Limb (tissue), 2 donors: ENCODE results near the gene CCDC86.
A peak's percentile ranks its signal among the peaks of the same experiment; 100 is the strongest.

Source experiments
- DNase-seq, 2 donors: peaks; one replicate each; pipeline ENCODE4 v3.0.0-alpha.2; 2016; ENCODE audit errors: extremely low spot score in 2 of 2

CCDC86 gene

DNA sequence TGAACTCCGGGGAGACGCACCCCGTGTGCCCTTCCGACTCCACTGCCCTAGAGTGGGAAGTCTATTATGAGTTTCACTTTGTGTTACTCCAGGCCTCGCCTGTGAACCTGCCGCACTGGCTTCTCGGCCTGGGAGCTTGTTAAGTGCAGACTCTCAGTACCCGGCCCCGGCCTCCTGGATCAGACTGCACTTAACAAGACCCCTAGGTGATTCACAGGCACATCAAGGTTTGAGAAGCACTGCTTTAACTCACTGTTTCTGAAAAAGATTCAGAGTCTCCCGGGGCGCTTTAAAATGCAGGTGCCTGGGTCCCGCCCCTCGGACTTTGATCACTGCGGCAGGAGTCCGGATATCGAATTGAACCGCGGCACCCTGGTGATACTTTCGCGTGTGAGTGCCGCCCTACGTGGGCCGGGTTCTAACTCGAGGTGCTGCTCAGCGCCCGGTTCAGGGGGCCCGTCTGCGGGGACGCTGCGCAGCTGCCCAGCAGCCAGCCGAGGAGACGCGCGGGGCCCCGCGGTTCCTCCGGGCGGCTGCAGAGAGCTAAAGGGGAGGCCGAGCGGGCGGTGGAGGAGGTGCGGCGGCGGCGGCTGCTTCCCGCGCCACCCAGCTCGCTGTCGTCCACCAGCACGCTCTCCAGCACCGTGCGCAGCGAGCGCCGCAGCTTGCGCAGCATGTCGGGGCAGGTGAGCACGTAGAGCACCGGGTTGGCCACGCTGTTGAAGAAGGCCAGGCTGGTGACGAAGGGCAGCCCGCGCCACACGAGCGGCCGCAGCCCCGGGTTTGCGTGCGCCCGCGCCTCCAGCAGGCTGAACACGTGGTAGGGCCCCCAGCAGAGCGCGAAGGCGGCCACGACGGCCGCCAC lies 10.4 kb downstream of the CCDC86 start:
- DNase-seq, result peak in 1 of 2 donors; percentile 51

DNA sequence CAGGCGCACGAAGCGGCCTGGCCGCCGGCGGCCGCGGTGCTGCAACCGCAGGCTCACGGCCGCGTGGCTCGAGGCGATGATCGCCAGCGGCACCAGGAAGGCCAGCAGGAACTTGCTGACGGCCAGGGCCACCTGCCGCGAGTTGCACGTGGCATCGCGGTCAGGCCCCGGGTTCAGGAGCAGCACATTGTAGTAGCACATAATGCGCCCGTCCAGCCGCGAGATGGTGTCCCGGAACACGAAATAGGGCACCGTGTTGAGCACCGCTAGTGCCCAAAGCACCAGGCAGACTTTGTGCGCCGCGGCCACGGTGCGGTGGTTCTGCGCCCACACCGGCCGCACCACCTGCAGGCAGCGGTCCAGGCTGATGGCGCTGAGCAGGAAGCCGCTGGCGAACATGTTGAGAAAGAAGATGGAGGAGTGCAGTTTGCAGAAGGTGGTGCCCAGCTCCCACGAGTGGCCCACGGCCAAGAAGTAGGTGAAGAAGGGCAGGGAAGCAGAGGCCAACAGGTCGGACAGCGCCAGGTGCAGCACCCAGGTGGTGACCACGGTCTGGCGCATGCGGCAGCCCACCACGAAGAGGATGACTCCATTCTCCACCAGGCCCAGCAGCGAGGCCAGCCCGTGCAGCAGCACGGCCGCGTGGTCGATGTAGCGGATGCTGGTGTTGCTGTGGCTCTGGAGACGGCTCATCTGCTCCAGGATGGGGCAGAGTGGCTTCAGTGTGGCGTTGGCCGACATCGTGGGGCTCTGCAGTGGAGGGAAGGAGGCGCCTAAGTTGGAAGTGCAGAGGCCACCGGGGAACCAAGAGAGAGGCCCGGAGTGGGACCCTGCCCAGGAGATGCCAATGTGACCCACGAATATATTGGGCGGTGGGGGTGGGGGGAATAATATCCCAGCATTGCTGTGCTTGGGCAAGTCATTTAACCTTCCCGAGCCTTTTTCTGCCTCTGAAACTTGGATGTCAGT lies 11.4 kb downstream of the CCDC86 start:
- no peak for DNase-seq

DNA sequence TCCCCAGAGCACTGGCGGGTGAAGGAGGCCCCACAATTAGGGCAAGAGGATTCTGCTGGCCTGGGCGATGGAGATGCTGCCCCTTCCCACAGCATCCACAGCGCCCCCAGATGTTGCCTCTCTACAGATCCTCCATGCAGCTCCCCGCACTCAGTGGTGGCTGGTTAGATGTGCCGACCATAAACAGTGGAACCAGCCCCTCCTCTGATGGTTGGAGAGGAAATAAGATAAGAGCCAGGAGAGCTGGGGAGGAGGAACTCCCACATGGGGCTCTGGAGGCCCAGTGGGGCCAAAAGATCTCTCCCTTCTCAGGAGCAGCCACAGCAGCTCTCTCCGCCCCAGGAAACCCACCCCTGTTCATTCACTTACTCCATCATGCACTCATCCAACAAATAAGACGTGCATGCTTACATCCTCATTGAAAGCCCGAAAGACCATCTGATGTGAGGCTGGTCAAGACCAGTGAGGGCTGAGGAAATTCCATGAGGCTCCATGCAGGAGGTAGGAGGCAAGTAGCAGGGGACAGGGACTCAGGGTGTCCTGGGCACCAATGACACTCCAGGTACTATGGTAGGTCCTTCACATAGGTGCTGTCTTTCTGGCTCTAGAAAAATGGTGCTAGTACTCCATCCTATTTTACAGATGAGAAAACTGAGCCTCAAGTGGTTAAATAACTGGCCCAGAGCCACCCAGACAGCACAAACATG lies 12.4 kb downstream of the CCDC86 start:
- no peak for DNase-seq

DNA sequence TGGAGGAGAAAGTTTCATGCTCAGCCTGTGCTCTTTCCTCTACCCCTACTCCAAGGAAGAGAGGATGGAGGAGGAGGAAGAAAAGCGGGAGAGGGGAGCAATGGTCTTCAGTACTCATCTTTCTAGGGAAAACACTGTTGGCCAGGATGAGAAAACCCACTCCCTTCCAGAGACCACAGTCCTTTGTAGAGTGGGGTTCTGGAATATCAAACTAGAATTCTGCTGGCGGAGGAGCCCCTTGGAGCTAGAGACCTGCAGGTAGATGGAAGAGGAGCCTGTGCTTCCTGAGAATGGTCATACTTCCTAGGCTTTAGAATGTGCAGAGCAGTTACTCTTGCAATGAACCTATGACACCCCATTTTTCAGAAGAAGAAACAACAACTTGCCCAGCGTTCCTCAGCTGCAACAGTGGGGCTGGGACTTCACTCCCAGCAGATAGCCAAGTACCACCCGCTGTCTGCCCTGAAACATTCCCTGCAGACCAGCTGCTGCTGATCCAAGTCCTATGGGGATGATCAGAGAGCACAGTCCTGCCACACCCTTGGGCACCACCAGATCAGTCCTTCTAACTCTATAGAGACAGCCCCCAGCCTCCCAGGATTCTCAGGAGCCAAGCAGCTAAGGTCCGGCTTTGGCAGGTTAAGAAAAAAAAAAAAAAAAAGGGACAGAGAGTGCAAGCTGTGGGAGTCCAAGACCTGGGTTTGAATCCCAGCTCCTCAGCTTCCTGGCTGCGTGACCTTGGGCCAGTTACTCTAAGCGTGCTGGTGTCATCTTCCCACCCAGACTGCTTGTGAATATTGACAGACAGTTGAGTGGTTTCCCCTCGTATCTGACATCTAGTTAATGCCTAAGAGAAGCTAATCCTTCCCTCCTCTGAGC lies 13.2 kb downstream of the CCDC86 start:
- DNase-seq, result no peak

DNA sequence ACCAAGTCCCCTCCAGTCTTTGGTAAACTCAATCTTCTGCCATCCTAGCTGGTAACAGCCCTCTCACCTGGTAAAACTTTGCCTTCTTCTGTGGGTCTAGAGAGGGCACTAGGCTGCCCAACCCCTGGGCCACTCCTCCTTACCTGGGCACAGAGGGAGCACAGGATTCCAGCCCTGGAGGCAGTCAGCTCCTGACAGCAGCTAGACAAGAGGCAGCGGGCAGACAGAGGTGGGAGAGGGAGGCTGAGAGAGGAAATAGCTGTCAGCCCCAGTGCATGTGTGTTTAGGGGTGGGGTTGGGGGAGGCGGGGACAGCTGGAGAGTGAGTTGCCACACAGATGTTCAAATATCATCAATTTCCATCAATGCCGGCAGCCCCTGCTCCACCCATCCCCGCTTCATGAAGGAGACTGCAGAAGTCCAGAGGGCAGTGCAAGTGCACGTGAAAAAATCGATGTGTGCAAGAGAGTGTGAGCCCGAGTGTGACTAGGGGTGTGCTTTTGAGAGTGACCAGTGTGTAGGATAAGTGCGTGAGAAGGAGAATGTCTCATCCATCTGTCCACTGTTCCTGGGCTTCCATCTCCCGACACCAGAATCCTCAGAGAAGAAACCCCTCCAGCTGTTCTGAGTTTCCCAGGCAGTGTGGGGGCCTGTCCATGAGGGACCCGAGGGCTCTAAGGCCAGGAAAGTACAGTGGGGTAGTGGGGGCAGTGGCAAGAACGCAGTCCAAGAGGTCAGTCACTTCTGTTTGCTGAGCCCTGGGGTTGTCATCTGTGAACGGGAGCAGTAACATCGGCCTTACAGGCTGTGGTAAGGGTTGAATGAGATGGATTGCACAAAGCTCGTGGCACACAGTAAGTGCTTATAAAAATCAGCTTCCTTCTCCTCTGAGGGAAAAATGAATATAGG lies 14.1 kb downstream of the CCDC86 start, which contains the start of gene PTGDR2:
Gene PTGDR2 (minus strand): TSS at position 225 of the 908 bp plus-strand sequence. CDS start 2,228 bp downstream, outside the sequence.
- no peak for DNase-seq

DNA sequence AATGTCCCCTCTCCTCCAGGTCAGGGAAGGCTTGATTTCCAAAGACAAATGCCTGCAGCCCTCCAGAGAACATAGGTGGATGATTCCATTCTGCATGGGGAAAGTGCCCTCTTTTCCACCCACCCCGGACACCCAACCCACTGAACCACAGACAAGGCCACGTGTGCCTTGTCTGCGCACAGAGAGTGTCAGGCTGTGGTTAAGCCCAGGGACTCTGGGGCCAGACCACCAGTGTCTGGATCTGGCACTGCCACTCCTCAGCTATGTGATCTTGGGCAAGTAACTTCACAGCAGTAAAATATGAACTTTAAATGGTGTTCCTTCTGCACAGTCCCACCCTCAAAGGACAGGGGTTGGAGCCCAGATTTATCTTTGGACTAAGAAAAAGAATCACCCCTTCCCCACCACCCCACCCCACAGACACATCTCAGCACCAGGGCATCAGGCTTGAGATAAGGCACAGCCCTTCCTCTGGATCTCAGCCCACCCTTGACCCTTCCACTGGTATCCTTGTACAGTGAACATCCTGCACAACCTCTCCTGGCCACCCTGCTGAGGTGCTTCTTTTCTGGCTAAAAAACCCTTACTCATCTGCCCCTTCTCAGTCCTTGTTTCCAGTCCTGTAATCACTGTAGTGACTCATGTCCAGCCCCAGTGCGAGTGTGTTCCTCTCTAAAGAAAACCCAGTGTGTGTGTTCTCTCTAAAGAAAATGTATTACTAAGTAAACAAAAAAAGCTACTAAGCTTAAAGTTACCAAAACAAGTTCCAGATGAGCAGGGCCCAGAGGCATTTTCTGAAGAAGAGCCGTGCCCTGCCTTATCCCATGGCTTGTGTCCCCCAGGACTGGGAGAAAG lies 15.7 kb downstream of the CCDC86 start:
- DNase-seq, result no peak

DNA sequence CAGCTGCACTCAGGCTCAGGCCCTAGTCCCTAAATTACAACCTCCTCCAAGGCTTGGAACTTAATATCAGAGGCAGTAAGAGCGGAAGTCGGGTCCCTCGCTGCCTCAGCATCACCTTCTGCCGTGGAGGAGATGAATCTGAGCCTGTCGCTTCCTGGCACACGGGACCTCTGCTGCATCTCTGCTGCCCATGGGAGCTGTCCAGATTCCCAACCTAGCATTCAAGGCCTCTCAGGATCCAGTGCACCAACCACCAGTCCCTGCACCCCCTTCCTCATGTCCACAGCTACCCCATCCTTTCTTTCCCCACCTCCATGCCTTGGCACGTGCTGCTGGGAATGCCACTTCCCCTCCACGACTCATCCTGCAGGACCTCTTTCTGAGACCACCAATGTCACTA lies 16.3 kb downstream of the CCDC86 start:
- DNase-seq, result no peak

DNA sequence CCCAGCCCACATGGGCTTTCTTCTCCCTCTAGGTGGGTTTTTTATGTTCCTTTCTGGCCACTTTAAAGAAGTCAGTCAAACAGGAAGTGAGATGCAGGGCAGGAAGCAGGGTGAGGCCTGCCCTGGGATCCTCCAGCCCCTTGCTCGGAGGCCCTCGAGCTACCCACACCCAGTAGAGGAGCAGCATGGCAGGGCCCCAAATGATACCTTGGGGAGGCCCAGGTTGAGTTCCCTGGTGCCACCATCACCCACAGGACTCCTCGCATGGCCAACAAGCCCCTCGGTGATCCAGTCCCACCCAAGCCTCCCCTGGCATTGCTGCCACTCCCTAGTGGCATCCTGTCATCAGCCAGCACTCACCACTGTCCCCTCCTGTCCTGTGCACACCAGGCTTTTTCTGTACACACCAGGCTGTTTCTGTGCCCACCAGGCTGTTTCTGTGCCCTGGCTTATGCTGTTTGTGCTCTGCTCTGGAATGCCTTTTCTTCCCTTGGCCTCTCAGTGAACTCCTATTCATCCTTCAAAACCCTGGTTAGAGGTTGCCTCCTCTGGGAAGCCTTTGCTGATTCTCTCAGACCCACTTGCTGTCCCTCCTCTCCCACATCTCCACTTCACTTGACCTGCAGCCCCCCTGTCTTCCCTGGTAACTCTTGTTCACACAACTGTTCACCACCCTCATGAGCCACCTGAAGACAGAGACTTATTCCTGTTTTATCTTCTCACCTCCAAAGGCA lies 17.0 kb downstream of the CCDC86 start:
- DNase-seq, result no peak

DNA sequence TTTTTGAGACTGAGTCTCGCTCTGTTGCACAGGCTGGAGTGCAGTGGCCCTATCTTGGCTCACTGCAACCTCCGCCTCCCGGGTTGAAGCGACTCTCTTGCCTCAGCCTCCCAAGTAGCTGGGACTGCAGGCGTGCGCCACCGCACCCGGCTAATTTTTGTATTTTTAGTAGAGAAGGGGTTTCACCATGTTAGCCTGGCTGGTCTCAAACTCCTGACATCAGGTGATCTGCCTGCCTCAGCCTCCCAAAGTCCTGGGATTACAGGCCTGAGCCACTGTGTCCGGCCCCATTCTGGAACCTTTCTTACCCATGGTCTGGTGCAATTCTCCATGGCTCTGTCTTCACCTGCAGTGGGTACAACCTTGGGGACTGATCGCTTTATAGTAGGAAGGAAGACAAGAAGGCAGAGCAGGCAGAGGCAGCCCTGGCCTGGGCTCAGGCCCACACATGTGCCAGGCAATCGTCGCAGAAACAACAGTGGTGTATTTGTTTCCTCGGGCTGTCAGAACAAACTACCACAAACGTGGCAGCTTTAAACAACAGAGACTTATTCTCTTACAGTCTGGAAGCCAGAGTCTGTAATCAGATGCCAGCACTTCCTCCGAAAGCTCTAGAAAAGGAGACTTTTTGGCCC lies 17.8 kb downstream of the CCDC86 start:
- no peak for DNase-seq

DNA sequence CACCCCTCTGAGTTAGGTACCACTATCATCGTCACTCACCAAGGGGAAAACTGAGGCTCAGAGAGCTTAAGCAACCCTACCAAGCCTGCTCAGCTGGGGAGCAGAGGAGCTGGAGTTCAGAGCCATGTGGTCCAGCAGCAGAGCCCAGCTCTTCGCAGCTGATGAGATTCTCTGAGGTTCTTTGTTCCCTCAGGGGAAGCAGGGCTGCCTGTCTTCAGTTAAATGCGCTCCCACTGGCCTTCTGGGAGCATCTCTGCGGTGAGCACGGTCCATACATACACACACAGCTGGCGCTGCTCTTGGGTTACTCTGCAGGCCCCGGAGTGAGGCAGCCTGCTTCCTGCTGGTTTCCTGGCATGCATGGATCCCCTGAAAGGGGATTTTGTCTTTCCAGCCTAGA lies 19.0 kb downstream of the CCDC86 start:
- peak in 1 of 2 donors; percentile 50 for DNase-seq

DNA sequence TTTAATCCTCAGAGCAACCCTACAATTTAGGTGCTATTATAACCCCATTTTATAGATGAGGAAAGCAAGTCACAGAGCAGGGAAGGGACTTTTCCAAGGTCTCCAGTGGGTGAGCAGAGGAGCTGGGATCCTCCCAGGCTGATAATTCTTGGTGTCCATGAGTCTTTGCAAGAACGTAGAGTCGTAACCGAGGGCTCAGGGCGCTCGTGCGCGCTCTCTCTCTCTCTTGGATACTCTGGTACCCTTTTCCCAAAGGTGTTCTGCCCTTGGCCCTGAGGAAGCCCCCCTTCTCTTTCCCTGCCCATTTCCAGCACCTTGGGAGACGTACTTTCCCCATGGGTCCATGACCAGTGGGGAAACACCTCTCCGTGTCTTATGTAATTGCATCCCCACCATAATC lies 20.3 kb downstream of the CCDC86 start:
- no peak for DNase-seq

DNA sequence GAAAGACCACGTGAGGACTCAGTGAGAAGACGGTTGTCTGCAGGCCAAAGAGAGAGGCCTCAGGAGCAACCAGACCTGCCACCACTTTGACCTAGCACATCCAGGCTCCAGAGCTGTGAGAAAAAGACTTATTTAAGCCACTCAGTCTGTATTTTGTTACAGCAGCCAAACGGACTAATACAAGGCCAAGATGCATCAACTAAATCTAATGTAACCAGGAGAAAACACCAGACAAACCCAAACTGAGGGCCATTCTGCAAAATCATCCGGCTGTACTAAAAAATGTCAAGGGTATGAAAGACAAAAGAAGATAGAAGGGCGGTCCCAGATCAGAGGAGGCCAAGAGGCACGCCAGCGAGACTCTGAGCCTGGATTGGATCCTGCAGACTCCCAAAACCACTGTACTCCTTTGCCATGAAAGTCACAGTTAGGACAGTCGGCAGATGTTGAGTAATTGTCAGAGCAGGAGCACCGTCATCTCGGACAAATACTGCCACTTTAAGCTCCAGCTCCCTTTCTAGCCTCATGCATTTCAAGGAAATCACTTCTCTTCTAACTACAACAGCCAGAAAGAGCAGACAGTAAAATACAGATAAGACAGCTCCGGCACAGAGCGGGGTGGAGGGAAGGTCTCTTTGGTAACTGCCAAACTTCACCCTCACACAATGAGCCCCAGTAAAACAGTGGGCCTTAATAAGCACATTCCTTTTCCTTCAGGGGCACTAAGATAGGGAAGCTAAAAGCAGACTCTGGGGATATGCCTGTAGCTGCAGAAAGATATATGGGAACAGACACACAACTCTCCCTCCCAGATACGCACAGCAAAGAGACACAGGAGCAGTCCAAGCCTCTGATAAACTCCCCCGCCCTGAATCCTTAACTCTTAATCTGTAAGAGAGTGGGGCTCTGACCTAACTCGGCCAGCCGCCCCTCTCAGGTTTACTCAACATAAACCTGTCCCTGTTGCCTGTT lies 21.9 kb downstream of the CCDC86 start:
- no peak for DNase-seq

DNA sequence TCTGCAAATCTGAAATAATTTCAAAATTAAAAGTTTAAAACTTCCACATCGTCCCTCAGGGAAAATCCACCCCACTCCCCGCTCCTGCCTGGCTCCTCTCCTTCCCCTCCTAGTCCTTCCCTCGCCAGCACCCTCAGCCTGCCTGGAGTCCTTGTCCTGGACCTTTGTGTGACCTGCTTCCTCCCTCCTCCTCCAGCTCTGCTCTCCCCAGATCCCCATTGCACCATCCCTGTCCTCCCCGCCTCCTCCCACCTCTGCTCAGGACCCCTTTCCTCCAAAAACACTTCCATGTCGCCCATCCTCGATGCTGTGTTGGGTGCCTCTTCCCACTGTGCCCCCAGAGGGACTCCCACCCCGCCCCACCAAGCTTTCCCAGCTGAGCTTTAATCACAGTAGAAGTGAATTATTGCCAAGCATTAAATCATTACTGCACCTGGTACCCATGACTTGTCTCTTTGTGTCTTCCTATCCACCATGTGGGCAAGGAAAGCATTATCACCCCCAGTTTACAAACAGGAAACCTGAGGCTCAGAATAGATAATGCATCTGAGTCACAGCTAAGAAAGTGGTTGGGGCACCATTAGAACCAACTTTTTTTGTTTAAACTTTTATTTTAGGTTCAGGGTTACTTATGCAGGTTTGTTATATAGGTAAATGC lies 23.1 kb downstream of the CCDC86 start:
- no peak for DNase-seq

DNA sequence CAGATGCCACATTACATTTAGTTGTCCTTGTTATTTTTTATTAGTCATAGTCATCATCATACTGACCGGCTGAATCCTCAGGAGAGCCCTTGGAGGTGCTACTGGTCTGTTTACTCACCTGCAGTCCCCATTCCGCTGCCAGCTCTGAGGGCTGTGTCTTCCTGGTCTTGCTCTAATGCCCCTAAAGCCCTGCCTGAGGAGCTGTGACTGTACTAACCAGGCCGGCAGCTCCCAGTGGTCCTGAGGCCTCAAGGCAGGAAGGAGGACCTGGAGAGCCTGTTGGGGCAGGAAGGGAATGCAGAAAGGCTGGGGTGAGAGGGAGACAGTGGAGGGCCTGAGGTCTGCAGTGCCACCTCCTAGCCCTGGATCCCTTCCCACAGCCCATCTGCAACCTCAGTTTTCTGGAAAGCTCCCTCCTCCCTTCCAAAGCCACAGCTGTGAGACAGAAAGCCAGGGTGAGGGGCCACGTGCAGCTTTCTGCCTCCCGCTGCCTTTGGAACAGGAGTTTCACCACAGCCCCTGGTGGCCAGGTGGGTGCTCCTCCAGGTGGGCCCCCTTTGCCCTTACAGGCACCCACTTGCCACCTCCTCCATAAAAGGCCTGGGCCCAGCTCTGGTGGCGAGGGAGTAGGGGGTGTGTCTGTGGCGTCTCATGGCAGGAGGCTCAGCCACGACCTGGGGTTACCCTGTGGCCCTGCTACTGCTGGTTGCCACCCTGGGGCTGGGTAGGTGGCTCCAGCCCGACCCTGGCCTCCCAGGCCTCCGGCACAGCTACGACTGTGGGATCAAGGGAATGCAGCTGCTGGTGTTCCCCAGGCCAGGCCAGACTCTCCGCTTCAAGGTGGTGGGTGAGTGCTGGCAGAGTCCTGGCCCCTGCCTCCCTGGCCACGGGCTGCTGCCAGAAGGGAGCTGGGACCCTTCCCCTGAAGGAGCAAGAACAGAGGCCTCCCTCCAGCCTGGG lies 25.3 kb downstream of the CCDC86 start, which contains the start of gene ZP1:
Gene ZP1 (plus strand): TSS at position 632 of the 960 bp plus-strand sequence. CDS start 20 bp downstream, at position 652.
- DNase-seq, result no peak
